ENCODE data around the gene OR5D13. TPM values are rescaled to one million over a fixed set of nuclear protein-coding genes. Genes with fewer than 3 reads are reported as not detected.

The OR5D13 gene
- total RNA-seq, 2 donors from 2014 or later, result not detected

GRCh38 chr11:55795256-55795655, 22.0 kb downstream of the OR5D13 start, which contains the start of gene OR5D14:
OR5D14 (plus strand) TSS chr11:55795556; CDS start chr11:55795556, 0 bp downstream.
- Histone ChIP-seq H3K27ac (no peak within 1 kb of the TSS), H3K27me3 (no peaks in the 10 kb centered on the region), H3K36me3 (no peaks in the 10 kb centered on the region), H3K9me3 (no peaks in the 10 kb centered on the region), H3K9ac (ENCODE audit: low read depth in 2 of 2, low read length in 2 of 2) (no peak within 1 kb of the TSS), H3K4me1 (no peaks in the 10 kb centered on the region), H3K4me3 (no peak within 1 kb of the TSS)
- no peak for TF ChIP-seq CTCF (IDR thresholded peaks at IDR 0.05)
- intact Hi-C loops (cut with DNase I), result no loop called here
- DNase-seq, result no peak

- DNase-seq, result no peak
- Histone ChIP-seq H3K36me3 (no peaks in the 10 kb centered on the region), H3K4me3 (no peak overlapping the region), H3K4me1 (no peaks in the 10 kb centered on the region), H3K27ac (no peak overlapping the region), H3K27me3 (no peaks in the 10 kb centered on the region), H3K9me3 (no peaks in the 10 kb centered on the region), H3K9ac (ENCODE audit: low read depth in 2 of 2, low read length in 2 of 2) (no peak overlapping the region)
- TF ChIP-seq CTCF (IDR thresholded peaks at IDR 0.05), result no peak
- intact Hi-C loops (cut with DNase I), result no loop called here
Measured at GRCh38 chr11:55806248-55806647, 33.0 kb downstream of the OR5D13 start.

- H3K27me3 ChIP-seq, result no peaks in the 10 kb centered on the region
- no peak within 1 kb of the TSS for H3K9ac ChIP-seq (ENCODE audit: low read depth in 2 of 2, low read length in 2 of 2)
- no peaks in the 10 kb centered on the region for H3K36me3 ChIP-seq
- DNase-seq, result no peak
- no peaks in the 10 kb centered on the region for H3K9me3 ChIP-seq
- no peak for TF ChIP-seq CTCF (IDR thresholded peaks at IDR 0.05)
- H3K4me1 ChIP-seq, result no peaks in the 10 kb centered on the region
- H3K4me3 ChIP-seq, result no peak within 1 kb of the TSS
- intact Hi-C loops (cut with DNase I), result no loop called here
- H3K27ac ChIP-seq, result no peak within 1 kb of the TSS
Measured at GRCh38 chr11:55811067-55811466, 37.8 kb downstream of the OR5D13 start, which contains the start of gene OR5L1. OR5L1 (plus strand) TSS chr11:55811367; CDS start chr11:55811467, 100 bp downstream.

DNA sequence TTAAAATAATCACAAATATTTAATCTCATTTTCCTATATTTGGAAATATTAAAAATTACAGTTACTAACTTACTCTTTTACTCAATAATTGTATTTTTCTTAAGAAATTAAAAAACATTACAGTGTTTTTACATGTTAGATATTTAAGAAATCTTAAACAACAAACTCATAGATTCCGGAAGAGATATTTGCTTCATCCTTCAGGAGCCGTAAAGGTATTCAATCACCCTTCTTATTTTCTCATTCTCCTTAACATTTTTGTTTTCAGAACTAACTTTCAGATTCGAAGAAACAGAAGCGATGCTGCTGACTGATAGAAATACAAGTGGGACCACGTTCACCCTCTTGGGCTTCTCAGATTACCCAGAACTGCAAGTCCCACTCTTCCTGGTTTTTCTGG, 46.1 kb downstream of the OR5D13 start, which contains the start of gene OR5D18:
TSS of gene OR5D18 (plus strand) at position 301 of the 400 bp plus-strand sequence. CDS start at position 301, 0 bp downstream.
- Histone ChIP-seq H3K27ac (no peak within 1 kb of the TSS), H3K4me3 (no peak within 1 kb of the TSS), H3K9ac (ENCODE audit: low read depth in 2 of 2, low read length in 2 of 2) (no peak within 1 kb of the TSS), H3K9me3 (no peaks in the 10 kb centered on the region), H3K27me3 (no peaks in the 10 kb centered on the region), H3K36me3 (no peaks in the 10 kb centered on the region), H3K4me1 (no peaks in the 10 kb centered on the region)
- intact Hi-C loops (cut with DNase I), result no loop called here
- no peak for DNase-seq
- TF ChIP-seq CTCF (IDR thresholded peaks at IDR 0.05), result no peak

Other genes starting within 250 kb of the OR5D13 start
- not detected for gene OR4C15, start 219.0 kb upstream of the OR5D13 start, total RNA-seq
- not detected for gene OR4C16, start 201.3 kb upstream of the OR5D13 start, total RNA-seq
- gene OR4C11, start 165.8 kb upstream of the OR5D13 start, total RNA-seq, result not detected
- not detected for gene OR4P4, start 138.3 kb upstream of the OR5D13 start, total RNA-seq
- gene OR4S2, start 125.1 kb upstream of the OR5D13 start, total RNA-seq, result not detected
- gene OR4C6, start 111.2 kb upstream of the OR5D13 start, total RNA-seq, result not detected
- gene OR5D14, start 22.1 kb downstream of the OR5D13 start, total RNA-seq, result not detected
- not detected for gene OR5L1, start 37.9 kb downstream of the OR5D13 start, total RNA-seq
- not detected for gene OR5D18, start 46.2 kb downstream of the OR5D13 start, total RNA-seq
- gene OR5L2, start 53.8 kb downstream of the OR5D13 start, total RNA-seq, result not detected
- not detected for gene OR5D16, start 65.3 kb downstream of the OR5D13 start, total RNA-seq
- not detected for gene TRIM51, start 109.9 kb downstream of the OR5D13 start, total RNA-seq
- not detected for gene OR5W2, start 141.1 kb downstream of the OR5D13 start, total RNA-seq
- gene OR5I1, start 163.0 kb downstream of the OR5D13 start, total RNA-seq, result not detected
- not detected for gene OR10AG1, start 196.5 kb downstream of the OR5D13 start, total RNA-seq
- not detected for gene OR5F1, start 221.2 kb downstream of the OR5D13 start, total RNA-seq

All from colonic mucosa (tissue), 4 donors.